ENCODE measurements around the gene TMEM163. TPM values are rescaled to one million over a fixed set of nuclear protein-coding genes. Genes with fewer than 3 reads are reported as not detected.

The TMEM163 gene
- total RNA-seq, 1 donor from 2014 or later: 31.9 TPM

- Histone ChIP-seq H3K27ac (no peak overlapping the region), H3K36me3 (no peaks in the 10 kb centered on the region), H3K4me1 (no peaks in the 10 kb centered on the region), H3K9me3 (no peaks in the 10 kb centered on the region), H3K27me3 (ENCODE audit: low read depth) (no peaks in the 10 kb centered on the region), H3K4me3 (no peak overlapping the region)
- DNase-seq: no peak
- no peak for ATAC-seq
- intact Hi-C loops (cut with DNase I): no loop called here
- no peak for TF ChIP-seq CTCF (IDR thresholded peaks at IDR 0.05)
Measured at GRCh38 chr2:134601264-134601663, 117.5 kb downstream of the TMEM163 start.

- intact Hi-C loops (cut with DNase I): no loop called here
- H3K4me1 ChIP-seq: no peaks in the 10 kb centered on the region
- DNase-seq: no peak
- no peak overlapping the region for H3K27ac ChIP-seq
- H3K27me3 ChIP-seq (ENCODE audit: low read depth): no peaks in the 10 kb centered on the region
- no peak for ATAC-seq
- H3K9me3 ChIP-seq: no peaks in the 10 kb centered on the region
- no peaks in the 10 kb centered on the region for H3K36me3 ChIP-seq
- no peak for TF ChIP-seq CTCF (IDR thresholded peaks at IDR 0.05)
- no peak overlapping the region for H3K4me3 ChIP-seq
Measured at GRCh38 chr2:134600208-134600607, 118.6 kb downstream of the TMEM163 start.

GRCh38 chr2:134599236-134599635 is 119.6 kb downstream of the TMEM163 start:
- no peaks in the 10 kb centered on the region for H3K4me1 ChIP-seq
- ATAC-seq (no peak), DNase-seq (no peak)
- no peak overlapping the region for H3K4me3 ChIP-seq
- H3K36me3 ChIP-seq: no peaks in the 10 kb centered on the region
- no peaks in the 10 kb centered on the region for H3K9me3 ChIP-seq
- TF ChIP-seq CTCF (IDR thresholded peaks at IDR 0.05): no peak
- no peak overlapping the region for H3K27ac ChIP-seq
- H3K27me3 ChIP-seq (ENCODE audit: low read depth): no peaks in the 10 kb centered on the region
- intact Hi-C loops (cut with DNase I): no loop called here

- Histone ChIP-seq H3K27me3 (ENCODE audit: low read depth) (no peaks in the 10 kb centered on the region), H3K9me3 (peaks cover 10% of the 10 kb centered on the region), H3K4me3 (no peak overlapping the region), H3K36me3 (no peaks in the 10 kb centered on the region), H3K27ac (no peak overlapping the region), H3K4me1 (no peaks in the 10 kb centered on the region)
- DNase-seq: no peak
- no peak for ATAC-seq
- intact Hi-C loops (cut with DNase I): no loop called here
- TF ChIP-seq CTCF (IDR thresholded peaks at IDR 0.05): no peak
Measured at GRCh38 chr2:134594399-134594798, 124.4 kb downstream of the TMEM163 start.

GRCh38 chr2:134593519-134593918 is 125.3 kb downstream of the TMEM163 start:
- TF ChIP-seq CTCF (IDR thresholded peaks at IDR 0.05): no peak
- no peaks in the 10 kb centered on the region for H3K4me1 ChIP-seq
- H3K4me3 ChIP-seq: no peak overlapping the region
- H3K27ac ChIP-seq: no peak overlapping the region
- intact Hi-C loops (cut with DNase I): no loop called here
- H3K9me3 ChIP-seq: peaks cover 10% of the 10 kb centered on the region
- ATAC-seq (no peak), DNase-seq (no peak)
- H3K27me3 ChIP-seq (ENCODE audit: low read depth): no peaks in the 10 kb centered on the region
- no peaks in the 10 kb centered on the region for H3K36me3 ChIP-seq

- Histone ChIP-seq H3K4me1 (no peaks in the 10 kb centered on the region), H3K36me3 (no peaks in the 10 kb centered on the region), H3K9me3 (peaks cover 10% of the 10 kb centered on the region), H3K27me3 (ENCODE audit: low read depth) (no peaks in the 10 kb centered on the region), H3K4me3 (no peak overlapping the region), H3K27ac (no peak overlapping the region)
- DNase-seq (no peak), ATAC-seq (no peak)
- intact Hi-C loops (cut with DNase I): no loop called here
- no peak for TF ChIP-seq CTCF (IDR thresholded peaks at IDR 0.05)
Measured at GRCh38 chr2:134592377-134592776, 126.4 kb downstream of the TMEM163 start.
